Activated B cell treated with CpG ODN at 0.5 μM for 24 hours (primary cell): ENCODE data around the gene MAOB. TPM values are rescaled to one million over a fixed set of nuclear protein-coding genes. Genes with fewer than 3 reads are reported as not detected.

Experiments
- ATAC-seq: fragments of 200-7000 bp; cut with Tn5 transposase; one replicate; pipeline ENCODE4 v1.10.0; 2021; ENCODE audit warnings: low read depth, mild to moderate bottlenecking, moderate library complexity
- CTCF ChIA-PET: fragments of 350-600 bp; sonication (Branson Sonifier 250); formaldehyde crosslinking; loops from one replicate; lab custom pipeline; 2021; ENCODE audit warnings: antibody characterized with exemption; lab: Charles Lee
- POLR2A ChIA-PET: fragments of 350-600 bp; sonication (Branson Sonifier 250); formaldehyde crosslinking; loops from one replicate; lab custom pipeline; 2021; ENCODE audit warnings: antibody characterized with exemption; lab: Charles Lee
- DNase-seq: peaks from one replicate; pipeline ENCODE4 v3.0.0; 2022
- H3K27ac Mint-ChIP-seq: one replicate; pipeline ENCODE4 v1.8.0; 2020; ENCODE audit warnings: mixed read lengths
- H3K27me3 Mint-ChIP-seq: one replicate; pipeline ENCODE4 v1.8.0; 2021; ENCODE audit warnings: mixed read lengths
- H3K36me3 Mint-ChIP-seq: one replicate; pipeline ENCODE4 v1.8.0; 2021; ENCODE audit warnings: low read depth, mixed read lengths
- H3K4me1 Mint-ChIP-seq: one replicate; pipeline ENCODE4 v1.8.0; 2021; ENCODE audit warnings: mixed read lengths
- H3K4me3 Mint-ChIP-seq: one replicate; pipeline ENCODE4 v1.8.0; 2020; ENCODE audit warnings: mild to moderate bottlenecking, mixed read lengths
- H3K9me3 Mint-ChIP-seq: one replicate; pipeline ENCODE4 v1.8.0; 2020; ENCODE audit warnings: mixed read lengths
- CTCF ChIP-seq: fragments of 200-600 bp; IDR thresholded peaks from one replicate; pipeline ENCODE4 v1.8.0; 2022; ENCODE audit warnings: antibody characterized with exemption, mild to moderate bottlenecking
- intact Hi-C: fragments of 100-400 bp; cut with micrococcal nuclease; formaldehyde crosslinking; loops from one replicate; pipeline ENCODE4 v1.15.1; 2024
- total RNA-seq: library from RNA; stranded (reverse); gene quantifications from 2 replicates; pipeline ENCODE4 v1.2.3, GENCODE V29; 2022

Gene MAOB
- total RNA-seq, 1 donor from 2014 or later, result not detected

GRCh38 chrX:43898406-43899035, 16.3 kb upstream of the MAOB start:
- Mint-ChIP-seq H3K4me3 (no peak overlapping the region), H3K27me3 (peaks cover 1% of the 10 kb centered on the region), H3K27ac (no peak overlapping the region), H3K9me3 (no peaks in the 10 kb centered on the region), H3K36me3 (no peaks in the 10 kb centered on the region), H3K4me1 (no peaks in the 10 kb centered on the region)
- POLR2A ChIA-PET, result no interaction called here
- no peak for DNase-seq
- intact Hi-C loops, result no loop called here
- CTCF ChIA-PET, result no interaction called here
- no peak for TF ChIP-seq CTCF
- no peak for ATAC-seq

DNA sequence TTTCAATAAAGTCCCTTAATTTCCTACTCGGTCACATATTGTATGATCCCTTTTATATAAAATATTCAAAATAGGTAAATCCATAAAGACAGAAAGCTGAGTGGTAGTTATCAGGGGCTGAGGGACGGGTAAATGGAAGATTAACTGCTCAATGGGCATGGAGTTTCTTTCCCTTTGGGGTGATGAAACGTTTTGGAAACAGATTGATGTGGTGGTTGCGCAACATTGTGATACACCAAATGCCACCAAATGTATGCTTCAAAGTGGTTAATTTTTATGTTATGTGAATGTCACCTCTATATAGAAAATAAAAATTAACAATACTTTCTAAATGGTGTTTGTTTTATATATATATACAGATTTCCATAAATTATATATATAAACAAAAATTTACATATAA, 15.0 kb upstream of the MAOB start:
- no peaks in the 10 kb centered on the region for H3K36me3 Mint-ChIP-seq
- ChIA-PET POLR2A (no interaction called here), CTCF (no interaction called here)
- H3K27me3 Mint-ChIP-seq, result peaks cover 1% of the 10 kb centered on the region
- H3K4me1 Mint-ChIP-seq, result no peaks in the 10 kb centered on the region
- no peaks in the 10 kb centered on the region for H3K9me3 Mint-ChIP-seq
- no peak overlapping the region for H3K27ac Mint-ChIP-seq
- intact Hi-C loops, result no loop called here
- TF ChIP-seq CTCF, result no peak
- H3K4me3 Mint-ChIP-seq, result no peak overlapping the region
- DNase-seq (no peak), ATAC-seq (no peak)

- Mint-ChIP-seq H3K4me1 (no peaks in the 10 kb centered on the region), H3K27me3 (peaks cover 3% of the 10 kb centered on the region), H3K27ac (no peak overlapping the region), H3K9me3 (no peaks in the 10 kb centered on the region), H3K36me3 (no peaks in the 10 kb centered on the region), H3K4me3 (no peak overlapping the region)
- ATAC-seq, result no peak
- CTCF ChIA-PET, result no interaction called here
- no peak for TF ChIP-seq CTCF
- intact Hi-C loops, result no loop called here
- no peak for DNase-seq
- POLR2A ChIA-PET, result no interaction called here
These were observed 10.2 kb upstream of the MAOB start for GRCh38 chrX:43892336-43892870.

- Mint-ChIP-seq H3K36me3 (no peaks in the 10 kb centered on the region), H3K4me1 (no peaks in the 10 kb centered on the region), H3K27me3 (peaks cover 6% of the 10 kb centered on the region), H3K9me3 (no peaks in the 10 kb centered on the region), H3K4me3 (no peak overlapping the region), H3K27ac (no peak overlapping the region)
- TF ChIP-seq CTCF, result no peak
- POLR2A ChIA-PET, result no interaction called here
- no peak for ATAC-seq
- intact Hi-C loops, result no loop called here
- CTCF ChIA-PET, result no interaction called here
- no peak for DNase-seq
These were observed 3.4 kb upstream of the MAOB start for GRCh38 chrX:43885617-43886016.

DNA sequence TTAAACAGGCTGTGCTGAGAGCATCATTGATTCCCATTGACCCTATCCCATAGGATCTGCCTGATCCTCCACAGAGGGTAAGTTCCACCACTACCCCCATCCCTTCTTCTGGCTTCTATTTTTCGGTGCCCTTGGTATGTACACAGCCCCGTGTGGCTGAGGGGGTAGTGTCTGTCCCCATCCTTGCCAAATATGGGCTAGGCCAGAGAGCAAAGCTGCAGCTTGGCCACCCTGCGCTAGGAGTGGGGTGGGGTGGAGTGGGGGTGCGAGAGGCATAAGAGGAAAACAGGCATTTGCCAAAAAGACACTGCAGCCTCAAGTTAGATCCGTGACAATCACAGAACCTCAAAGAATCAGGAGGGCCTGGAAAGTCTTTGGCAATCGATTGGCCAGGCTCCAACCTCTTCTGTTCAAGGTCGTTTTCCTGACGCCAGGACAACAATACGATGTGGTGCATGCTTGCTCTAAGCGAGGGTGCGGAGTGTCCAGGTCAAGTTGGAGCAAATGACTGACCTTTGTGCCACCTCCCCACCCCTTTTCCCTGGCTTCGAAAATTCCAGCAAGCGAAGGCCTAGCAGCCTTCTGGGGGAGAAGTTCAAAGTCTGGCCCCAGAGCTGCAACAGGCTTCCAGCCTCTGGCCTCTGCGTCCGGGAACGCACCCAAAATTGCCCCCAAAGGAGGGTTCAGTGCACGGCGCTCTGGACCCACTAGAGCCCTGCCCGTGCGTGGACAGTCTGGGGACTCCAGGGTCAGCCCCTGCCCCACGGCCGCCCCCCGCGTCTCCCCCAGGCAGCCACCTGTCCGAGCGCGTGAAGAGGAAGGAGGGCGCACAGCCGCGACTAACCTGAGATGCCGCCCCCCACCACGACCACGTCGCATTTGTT, 598 bp downstream of the MAOB start:
- H3K4me3 Mint-ChIP-seq, result no peak overlapping the region
- no peak overlapping the region for H3K27ac Mint-ChIP-seq
- DNase-seq, result no peak
- peaks cover 12% of the 10 kb centered on the region for H3K27me3 Mint-ChIP-seq
- no peak for ATAC-seq
- no peaks in the 10 kb centered on the region for H3K36me3 Mint-ChIP-seq
- H3K9me3 Mint-ChIP-seq, result no peaks in the 10 kb centered on the region
- TF ChIP-seq CTCF, result no peak
- ChIA-PET CTCF (no interaction called here), POLR2A (no interaction called here)
- peaks cover 4% of the 10 kb centered on the region for H3K4me1 Mint-ChIP-seq
- intact Hi-C loops, result no loop called here
